ENCODE measurements around the gene DHRSX.

DHRSX gene

GRCh38 chrX:2500803-2501558 is at the start of gene DHRSX, which contains the start of gene ZBED1:
TSS of gene DHRSX (minus strand) at chrX:2500976. CDS start at chrX:2500925, 51 bp downstream.
TSS of gene ZBED1 (minus strand) at chrX:2500976. CDS start at chrX:2490719, 10,257 bp downstream.
- DNase-seq (ENCODE audit: low spot score in 2 of 2): no peak
- Histone ChIP-seq H3K27me3 (ENCODE audit: low read depth) (no peaks in the 10 kb centered on the region), H3K9me3 (no peaks in the 10 kb centered on the region), H3K4me1 (peaks cover 21% of the 10 kb centered on the region), H3K36me3 (replicated peaks) (peaks cover 7% of the 10 kb centered on the region), H3K4me3 (peak within 1 kb of the TSS; percentile 61)
- in situ Hi-C loops (cut with MboI; ENCODE audit: low sequenced_read_pairs): no loop called here

GRCh38 chrX:2549876-2550275 is 49.1 kb upstream of the DHRSX start:
- no peaks in the 10 kb centered on the region for H3K27me3 ChIP-seq (ENCODE audit: low read depth)
- no peak overlapping the region; the same call in 1 of the 2 replicates for H3K4me3 ChIP-seq
- H3K36me3 ChIP-seq (replicated peaks): no peaks in the 10 kb centered on the region
- peaks cover 52% of the 10 kb centered on the region for H3K4me1 ChIP-seq
- H3K9me3 ChIP-seq: no peaks in the 10 kb centered on the region
- DNase-seq (ENCODE audit: low spot score in 2 of 2): peak; percentile 81 to 91
- in situ Hi-C loops (cut with MboI; ENCODE audit: low sequenced_read_pairs): loop anchor here (5.0 kb wide), 1 partner anchor 43 kb away; no protein-coding TSS in a partner anchor

- Histone ChIP-seq H3K27me3 (ENCODE audit: low read depth) (no peaks in the 10 kb centered on the region), H3K4me3 (peak overlapping the region; percentile 6; the same call in 1 of the 2 replicates), H3K9me3 (no peaks in the 10 kb centered on the region), H3K4me1 (peaks cover 48% of the 10 kb centered on the region), H3K36me3 (replicated peaks) (no peaks in the 10 kb centered on the region)
- in situ Hi-C loops (cut with MboI; ENCODE audit: low sequenced_read_pairs): loop anchor here (5.0 kb wide), 1 partner anchor 42 kb away; no protein-coding TSS in a partner anchor
- DNase-seq (ENCODE audit: low spot score in 2 of 2): peak; percentile 82 to 97
Measured at GRCh38 chrX:2548711-2549423, 48.1 kb upstream of the DHRSX start.

GRCh38 chrX:2547736-2548135 is 47.0 kb upstream of the DHRSX start:
- DNase-seq (ENCODE audit: low spot score in 2 of 2): no peak
- Histone ChIP-seq H3K36me3 (replicated peaks) (no peaks in the 10 kb centered on the region), H3K4me1 (peaks cover 39% of the 10 kb centered on the region), H3K9me3 (no peaks in the 10 kb centered on the region), H3K27me3 (ENCODE audit: low read depth) (no peaks in the 10 kb centered on the region), H3K4me3 (no peak overlapping the region)
- in situ Hi-C loops (cut with MboI; ENCODE audit: low sequenced_read_pairs): loop anchor here (5.0 kb wide), 1 partner anchor 40 kb away; no protein-coding TSS in a partner anchor

- Histone ChIP-seq H3K4me3 (no peak overlapping the region), H3K27me3 (ENCODE audit: low read depth) (no peaks in the 10 kb centered on the region), H3K4me1 (peaks cover 30% of the 10 kb centered on the region), H3K36me3 (replicated peaks) (no peaks in the 10 kb centered on the region), H3K9me3 (no peaks in the 10 kb centered on the region)
- DNase-seq (ENCODE audit: low spot score in 2 of 2): no peak
- in situ Hi-C loops (cut with MboI; ENCODE audit: low sequenced_read_pairs): loop anchor here (5.0 kb wide), 1 partner anchor 39 kb away; no protein-coding TSS in a partner anchor
Measured at GRCh38 chrX:2546496-2546895, 45.7 kb upstream of the DHRSX start.

- no peak for DNase-seq (ENCODE audit: low spot score in 2 of 2)
- Histone ChIP-seq H3K4me1 (peaks cover 16% of the 10 kb centered on the region), H3K9me3 (no peaks in the 10 kb centered on the region), H3K27me3 (ENCODE audit: low read depth) (no peaks in the 10 kb centered on the region), H3K4me3 (no peak overlapping the region), H3K36me3 (replicated peaks) (no peaks in the 10 kb centered on the region)
- in situ Hi-C loops (cut with MboI; ENCODE audit: low sequenced_read_pairs): loop anchor here (5.0 kb wide), 1 partner anchor 38 kb away; no protein-coding TSS in a partner anchor
Measured at GRCh38 chrX:2545144-2545543, 44.4 kb upstream of the DHRSX start.

GRCh38 chrX:2542826-2543521 is 42.2 kb upstream of the DHRSX start:
- Histone ChIP-seq H3K4me1 (peaks cover 6% of the 10 kb centered on the region), H3K4me3 (no peak overlapping the region), H3K9me3 (no peaks in the 10 kb centered on the region), H3K36me3 (replicated peaks) (no peaks in the 10 kb centered on the region), H3K27me3 (ENCODE audit: low read depth) (no peaks in the 10 kb centered on the region)
- in situ Hi-C loops (cut with MboI; ENCODE audit: low sequenced_read_pairs): no loop called here
- no peak for DNase-seq (ENCODE audit: low spot score in 2 of 2)

GRCh38 chrX:2541603-2542002 is 40.8 kb upstream of the DHRSX start:
- no peaks in the 10 kb centered on the region for H3K9me3 ChIP-seq
- H3K27me3 ChIP-seq (ENCODE audit: low read depth): no peaks in the 10 kb centered on the region

GRCh38 chrX:2540426-2540947 is 39.7 kb upstream of the DHRSX start:
- no peak overlapping the region for H3K4me3 ChIP-seq
- no peaks in the 10 kb centered on the region for H3K9me3 ChIP-seq
- H3K27me3 ChIP-seq (ENCODE audit: low read depth): no peaks in the 10 kb centered on the region
- H3K4me1 ChIP-seq: peaks cover 13% of the 10 kb centered on the region
- no peak for DNase-seq (ENCODE audit: low spot score in 2 of 2)
- in situ Hi-C loops (cut with MboI; ENCODE audit: low sequenced_read_pairs): no loop called here
- H3K36me3 ChIP-seq (replicated peaks): no peaks in the 10 kb centered on the region

More at GRCh38 chrX:2541603-2542002, 40.8 kb upstream of the DHRSX start:
- in situ Hi-C loops (cut with MboI; ENCODE audit: low sequenced_read_pairs): no loop called here
- Histone ChIP-seq H3K4me1 (peaks cover 13% of the 10 kb centered on the region), H3K4me3 (no peak overlapping the region), H3K36me3 (replicated peaks) (no peaks in the 10 kb centered on the region)
- no peak for DNase-seq (ENCODE audit: low spot score in 2 of 2)

GRCh38 chrX:2539586-2539985 is 38.8 kb upstream of the DHRSX start:
- Histone ChIP-seq H3K9me3 (no peaks in the 10 kb centered on the region), H3K36me3 (replicated peaks) (no peaks in the 10 kb centered on the region), H3K4me1 (peaks cover 13% of the 10 kb centered on the region), H3K4me3 (no peak overlapping the region), H3K27me3 (ENCODE audit: low read depth) (no peaks in the 10 kb centered on the region)
- no peak for DNase-seq (ENCODE audit: low spot score in 2 of 2)
- in situ Hi-C loops (cut with MboI; ENCODE audit: low sequenced_read_pairs): no loop called here

- Histone ChIP-seq H3K27me3 (ENCODE audit: low read depth) (no peaks in the 10 kb centered on the region), H3K36me3 (replicated peaks) (no peaks in the 10 kb centered on the region), H3K4me1 (peaks cover 19% of the 10 kb centered on the region), H3K4me3 (no peak overlapping the region), H3K9me3 (no peaks in the 10 kb centered on the region)
- peak; percentile 68 to 71 for DNase-seq (ENCODE audit: low spot score in 2 of 2)
- in situ Hi-C loops (cut with MboI; ENCODE audit: low sequenced_read_pairs): no loop called here
Measured at GRCh38 chrX:2538031-2538757, 37.4 kb upstream of the DHRSX start.

- in situ Hi-C loops (cut with MboI; ENCODE audit: low sequenced_read_pairs): no loop called here
- Histone ChIP-seq H3K27me3 (ENCODE audit: low read depth) (no peaks in the 10 kb centered on the region), H3K9me3 (no peaks in the 10 kb centered on the region), H3K36me3 (replicated peaks) (no peaks in the 10 kb centered on the region), H3K4me1 (peaks cover 20% of the 10 kb centered on the region), H3K4me3 (no peak overlapping the region)
- DNase-seq (ENCODE audit: low spot score in 2 of 2): no peak
Measured at GRCh38 chrX:2536974-2537373, 36.2 kb upstream of the DHRSX start.

GRCh38 chrX:2536141-2536540 is 35.4 kb upstream of the DHRSX start:
- Histone ChIP-seq H3K36me3 (replicated peaks) (no peaks in the 10 kb centered on the region), H3K27me3 (ENCODE audit: low read depth) (no peaks in the 10 kb centered on the region), H3K4me3 (no peak overlapping the region), H3K4me1 (peaks cover 20% of the 10 kb centered on the region), H3K9me3 (no peaks in the 10 kb centered on the region)
- DNase-seq (ENCODE audit: low spot score in 2 of 2): no peak
- in situ Hi-C loops (cut with MboI; ENCODE audit: low sequenced_read_pairs): no loop called here
